A549 treated with GW870086 at 1 μM for 4 hours (cell line): ENCODE data around the gene ZNF736. TPM values are rescaled to one million over a fixed set of nuclear protein-coding genes. Genes with fewer than 3 reads are reported as not detected.

Experiments used
- total RNA-seq: library from RNA; stranded (reverse); fragments of 200-300 nt; extraction: Qiagen RNA extraction; gene quantifications from 5 replicates; pipeline ENCODE4 v1.2.3, GENCODE V29; 2022; ENCODE audit warnings: low read depth

ZNF736 gene
- 0.02 to 0.23 TPM in 2 of 5 replicates, not detected in the others for total RNA-seq

GRCh38 chr7:64313740-64314491 lies at the start of gene ZNF736:
ZNF736 (plus strand) TSS chr7:64313961; CDS start chr7:64314151, 190 bp downstream.

Other genes starting within 250 kb of the ZNF736 start
- gene ZNF735, start 106.8 kb upstream of the ZNF736 start, total RNA-seq: not detected in 5 replicates
- gene ZNF679, start 85.5 kb upstream of the ZNF736 start, total RNA-seq: not detected in 5 replicates
- 1.2 to 2.6 TPM (median 2.3 TPM) in 5 replicates for gene ZNF680, start 249.1 kb downstream of the ZNF736 start, total RNA-seq